Muscle of leg (tissue), 11 donors: ENCODE results near the gene SRP9. TPM values are rescaled to one million over a fixed set of nuclear protein-coding genes. Genes with fewer than 3 reads are reported as not detected.

Source experiments
- DNase-seq: peaks from one replicate; pipeline ENCODE4 v3.0.0; 2013
- H3K27ac ChIP-seq: one replicate; pipeline ENCODE4 v1.5.1; 2013; ENCODE audit warnings: mild to moderate bottlenecking, low read length, control low read depth
- H3K27me3 ChIP-seq: one replicate; pipeline ENCODE4 v1.6.1; 2013; ENCODE audit warnings: low read length; ENCODE audit not compliant: control insufficient read depth, insufficient read depth
- H3K36me3 ChIP-seq: one replicate; pipeline ENCODE4 v1.6.1; 2013; ENCODE audit warnings: low read length; ENCODE audit not compliant: control insufficient read depth, insufficient read depth
- H3K4me1 ChIP-seq: one replicate; pipeline ENCODE4 v1.6.1; 2013; ENCODE audit warnings: low read length; ENCODE audit not compliant: control insufficient read depth, insufficient read depth
- H3K4me3 ChIP-seq: one replicate; pipeline ENCODE4 v1.5.1; 2013; ENCODE audit warnings: low read length, control low read depth
- H3K9me3 ChIP-seq: replicated peaks from 2 replicates; pipeline ENCODE4 v1.6.1; 2013; ENCODE audit warnings: low read depth, low read length; ENCODE audit not compliant: control insufficient read depth
- WGBS: methylation state at CpG from one replicate; pipeline ENCODE4 v1.1.5; 2013; ENCODE audit warnings: missing lambda C conversion rate; ENCODE audit not compliant: insufficient coverage; 5-methylcytosine and 5-hydroxymethylcytosine counted together
- polyA plus RNA-seq, 8 donors: library from polyadenylated mRNA; unstranded; fragments of 120-200 nt; gene quantifications; one replicate each; pipeline versions ENCODE4 v1.2.1 to v1.2.3, GENCODE V29; 2013; ENCODE audit warnings: inconsistent platforms in 1 of 8, low replicate concordance in 1 of 8; ENCODE audit not compliant: insufficient read length in 8 of 8, insufficient read depth in 1 of 8
- total RNA-seq: library from RNA; stranded (reverse); fragments of 120-200 nt; gene quantifications from one replicate; pipeline ENCODE4 v1.2.4, GENCODE V29; 2013

Gene SRP9
- total and polyA plus RNA-seq, 9 donors, result 169 to 223 (median 191) TPM

DNA sequence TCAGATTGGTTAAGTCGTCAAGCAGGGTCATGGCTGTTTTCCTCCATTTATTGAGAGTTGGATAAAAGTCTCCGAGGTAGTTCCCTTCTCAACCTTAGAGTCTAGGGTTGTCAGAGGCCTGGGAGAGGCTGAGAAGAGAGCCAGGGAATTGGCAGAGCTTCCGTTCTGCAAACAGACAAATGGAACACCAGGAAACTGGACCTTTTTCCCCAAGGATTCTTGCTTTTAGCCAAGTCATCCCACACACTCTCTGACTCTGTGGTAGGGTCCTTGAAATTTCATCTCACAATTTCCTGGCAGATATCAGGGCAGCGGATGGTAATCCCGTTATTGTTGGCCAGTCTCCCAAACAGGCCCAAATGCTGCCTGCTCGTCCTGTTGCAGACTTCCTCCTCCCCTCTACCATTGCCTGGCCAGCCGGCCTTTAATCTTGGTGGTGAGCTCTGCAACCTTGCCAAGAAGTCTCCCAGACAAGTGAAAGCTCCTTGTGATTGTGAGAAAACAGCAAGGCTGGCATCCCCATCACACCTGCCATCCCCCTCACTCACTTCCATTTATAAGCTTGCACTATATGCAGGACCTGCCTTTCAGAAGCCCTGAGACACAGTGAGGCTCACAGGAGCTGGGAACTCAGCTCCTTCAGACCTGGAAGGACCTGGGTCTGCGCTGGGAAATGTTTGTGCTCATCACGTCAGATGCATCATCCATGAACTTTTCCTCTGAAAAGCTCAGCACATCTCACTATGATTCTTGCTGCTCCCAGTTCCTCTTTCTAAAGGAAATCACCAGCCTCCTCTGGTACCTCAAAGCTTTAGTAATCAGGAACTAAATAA, 13.7 kb upstream of the SRP9 start:
- Histone ChIP-seq H3K27me3 (no peaks in the 10 kb centered on the region), H3K27ac (peak overlapping the region; percentile 42), H3K36me3 (no peaks in the 10 kb centered on the region), H3K4me1 (peaks cover 58% of the 10 kb centered on the region), H3K9me3 (no peaks in the 10 kb centered on the region), H3K4me3 (no peak overlapping the region)
- peak; percentile 68 for DNase-seq
- 26% methylated on average over 7 of the region's 9 CpGs for WGBS

DNA sequence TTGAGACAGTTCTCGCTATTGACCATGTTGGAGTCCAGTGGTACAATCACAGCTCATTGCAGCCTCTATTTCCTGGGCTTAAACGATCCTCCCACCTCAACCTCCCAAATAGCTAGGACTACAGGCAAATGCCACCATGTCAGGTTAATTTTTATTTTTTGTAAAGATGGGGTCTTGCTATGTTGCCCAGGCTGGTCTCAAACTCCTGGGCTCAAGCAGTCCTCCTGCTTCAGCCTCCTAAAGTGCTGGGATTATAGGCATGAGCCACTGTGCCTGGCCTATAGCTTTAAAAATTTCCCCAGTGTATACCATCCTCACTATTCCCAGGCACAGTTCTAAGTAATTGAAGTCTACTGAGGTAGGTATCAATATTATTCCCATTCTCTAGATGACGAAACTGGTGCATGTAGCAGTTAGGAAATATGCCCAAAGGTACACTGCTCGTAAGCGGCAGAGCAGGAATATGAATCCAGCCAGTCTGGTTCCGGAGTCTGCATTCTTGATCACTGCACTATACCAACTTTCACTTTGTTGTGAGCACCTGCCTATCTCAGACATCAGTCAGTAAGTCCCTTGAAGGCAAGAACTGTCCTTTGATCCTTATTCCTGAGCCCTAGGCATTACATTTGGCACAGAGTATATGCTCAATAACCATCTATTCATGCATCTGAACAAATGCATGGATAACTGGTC, 11.5 kb upstream of the SRP9 start:
- Histone ChIP-seq H3K36me3 (no peaks in the 10 kb centered on the region), H3K4me1 (peaks cover 77% of the 10 kb centered on the region), H3K4me3 (no peak overlapping the region), H3K27me3 (no peaks in the 10 kb centered on the region), H3K9me3 (no peaks in the 10 kb centered on the region), H3K27ac (peak overlapping the region; percentile 95)
- 100% methylated on average over 3 of the region's 6 CpGs for WGBS
- DNase-seq, result no peak

DNA sequence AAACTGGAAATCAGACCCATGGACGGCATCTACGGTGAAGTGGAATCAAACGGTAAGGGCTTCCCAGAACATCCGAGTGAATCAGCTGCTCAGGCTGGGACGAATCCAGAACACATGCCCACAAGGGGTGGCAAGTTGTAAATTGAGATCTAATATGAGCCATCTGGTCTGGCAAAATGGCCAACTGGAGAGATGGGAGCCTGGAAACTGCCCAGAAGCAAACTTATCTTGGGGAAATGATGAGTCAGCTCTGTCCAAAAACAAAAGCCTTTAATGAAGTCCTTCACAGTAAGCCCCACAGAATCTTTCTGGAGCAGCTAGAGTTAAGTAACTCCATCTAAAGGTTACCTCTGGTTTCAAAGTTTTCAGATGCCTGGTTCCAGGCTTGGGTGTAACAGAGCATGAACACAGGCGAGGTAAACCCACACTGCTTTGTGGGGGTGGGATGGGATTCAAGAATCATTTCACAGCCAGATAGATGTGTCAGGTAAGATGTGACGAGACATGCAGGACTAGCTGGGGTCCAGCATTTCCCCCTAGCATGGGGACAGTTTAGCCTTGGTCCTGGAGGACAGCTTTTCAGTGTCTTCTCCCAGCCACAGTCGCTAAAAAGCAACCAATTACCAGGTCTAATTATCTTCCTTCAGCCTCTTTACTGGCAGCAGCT, 10.5 kb upstream of the SRP9 start:
- Histone ChIP-seq H3K4me1 (peaks cover 81% of the 10 kb centered on the region), H3K4me3 (no peak overlapping the region), H3K36me3 (no peaks in the 10 kb centered on the region), H3K9me3 (no peaks in the 10 kb centered on the region), H3K27me3 (no peaks in the 10 kb centered on the region), H3K27ac (peak overlapping the region; percentile 95)
- peak; percentile 91 for DNase-seq
- 31% methylated on average over 8 of the region's 8 CpGs for WGBS

DNA sequence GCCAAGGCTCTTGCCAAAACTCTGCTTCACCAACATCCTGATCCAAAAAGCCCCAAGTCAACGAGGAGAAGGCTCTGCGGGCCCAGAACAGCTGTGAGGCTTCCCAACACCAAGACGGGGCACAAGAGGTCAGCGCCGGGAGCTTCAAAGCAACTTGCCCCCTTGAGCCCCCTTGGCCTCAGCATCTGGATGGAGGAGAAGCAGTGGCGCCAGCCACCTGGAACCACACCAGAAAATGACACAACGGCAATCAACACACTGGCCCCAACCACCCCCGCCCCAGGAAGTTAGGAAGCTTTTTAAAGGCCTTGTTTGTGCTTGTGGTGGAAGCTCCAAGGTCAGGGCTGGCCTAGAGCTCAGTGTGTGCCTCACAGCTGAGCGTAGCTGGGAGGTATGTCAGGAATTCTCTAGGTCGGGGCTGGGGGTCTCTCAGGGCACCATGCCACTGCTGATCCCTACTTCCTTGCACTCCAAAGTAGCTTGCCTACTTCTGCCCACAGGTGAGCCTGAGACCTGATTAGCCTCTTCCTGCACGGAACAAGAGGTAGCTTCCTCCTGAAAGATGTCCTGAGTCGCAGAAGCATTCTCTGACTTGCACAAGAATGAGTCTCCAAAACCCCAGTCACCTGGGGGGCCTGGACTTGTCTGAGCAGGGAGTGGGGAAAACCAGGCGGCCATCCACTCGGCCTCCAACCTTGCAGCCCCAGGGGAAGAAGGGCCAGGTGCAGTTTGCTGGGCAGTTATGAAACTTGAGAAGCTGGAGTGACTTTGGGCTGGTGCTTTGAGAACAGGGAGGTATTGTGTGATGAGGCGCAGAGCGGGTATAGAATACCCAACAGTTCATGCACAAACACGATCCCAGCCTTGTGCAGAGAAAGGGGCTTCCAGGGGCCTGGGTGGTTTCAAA, 9.7 kb upstream of the SRP9 start:
- no peaks in the 10 kb centered on the region for H3K36me3 ChIP-seq
- H3K4me1 ChIP-seq, result peaks cover 74% of the 10 kb centered on the region
- no peaks in the 10 kb centered on the region for H3K9me3 ChIP-seq
- WGBS, result 21% methylated on average over 8 of the region's 17 CpGs
- no peak overlapping the region for H3K4me3 ChIP-seq
- no peaks in the 10 kb centered on the region for H3K27me3 ChIP-seq
- DNase-seq, result peak; percentile 91
- H3K27ac ChIP-seq, result peak overlapping the region; percentile 95

DNA sequence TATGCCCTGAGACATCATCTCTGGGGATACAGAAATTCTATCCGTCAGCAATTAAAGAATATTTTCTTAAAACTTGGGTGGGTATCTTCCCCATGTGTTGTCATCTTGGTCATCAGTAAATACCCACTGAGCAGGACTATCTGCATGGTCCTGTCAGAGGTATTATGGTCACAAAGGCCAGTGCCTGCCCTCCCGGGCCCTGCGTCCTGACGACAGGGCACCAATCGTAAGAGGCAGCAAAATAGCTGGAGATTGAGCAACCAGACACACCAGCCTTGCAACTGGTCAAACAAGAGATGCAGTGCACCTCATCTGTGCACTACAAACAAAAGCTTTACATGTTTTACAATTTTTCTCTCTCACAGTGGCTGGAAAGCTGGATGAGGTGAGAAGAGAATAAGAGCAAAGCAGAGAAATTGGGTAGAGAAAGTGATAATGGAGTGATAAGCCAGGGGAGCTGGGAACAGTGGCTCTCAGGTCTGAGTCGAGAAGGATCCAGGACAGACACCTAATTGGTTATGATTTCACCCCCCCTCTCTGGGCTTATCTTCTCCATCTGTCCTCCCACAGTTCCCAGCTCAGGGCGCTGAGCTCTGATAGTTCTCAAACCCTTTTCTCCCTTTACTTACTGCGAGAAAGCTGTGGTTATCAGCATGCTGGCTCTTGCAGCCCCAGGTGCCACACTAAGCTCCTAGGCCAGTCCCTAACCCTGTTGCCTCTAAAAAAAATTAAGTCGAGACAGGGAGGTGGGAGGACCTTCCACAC, 8.8 kb upstream of the SRP9 start:
- WGBS, result 57% methylated on average over 3 of the region's 9 CpGs
- DNase-seq, result no peak
- peaks cover 2% of the 10 kb centered on the region for H3K27me3 ChIP-seq
- peaks cover 67% of the 10 kb centered on the region for H3K4me1 ChIP-seq
- no peak overlapping the region for H3K4me3 ChIP-seq
- no peaks in the 10 kb centered on the region for H3K9me3 ChIP-seq
- no peak overlapping the region for H3K27ac ChIP-seq
- no peaks in the 10 kb centered on the region for H3K36me3 ChIP-seq

DNA sequence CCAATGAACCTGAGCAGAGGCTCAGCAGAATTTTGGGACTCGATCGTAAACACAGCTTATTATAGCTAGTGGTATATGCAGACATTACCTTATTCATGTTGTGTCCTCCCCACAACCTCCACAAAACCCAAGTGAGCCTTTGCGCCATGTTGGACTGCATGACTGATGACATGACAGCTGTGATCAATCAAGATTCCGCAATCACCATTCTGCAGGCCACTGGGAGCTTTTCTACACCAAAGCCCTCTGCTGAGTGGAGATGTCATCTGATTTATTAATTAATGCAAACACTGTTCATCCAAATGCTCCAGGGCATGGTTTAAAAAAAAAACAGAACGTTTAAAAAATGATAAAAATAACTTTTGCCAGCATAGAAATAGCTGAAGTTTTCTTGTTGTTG, 7.9 kb upstream of the SRP9 start:
- Histone ChIP-seq H3K4me1 (peaks cover 58% of the 10 kb centered on the region), H3K4me3 (no peak overlapping the region), H3K9me3 (no peaks in the 10 kb centered on the region), H3K27me3 (peaks cover 2% of the 10 kb centered on the region), H3K27ac (no peak overlapping the region), H3K36me3 (no peaks in the 10 kb centered on the region)
- DNase-seq, result no peak
- 80% methylated on average over 1 of the region's 5 CpGs for WGBS

DNA sequence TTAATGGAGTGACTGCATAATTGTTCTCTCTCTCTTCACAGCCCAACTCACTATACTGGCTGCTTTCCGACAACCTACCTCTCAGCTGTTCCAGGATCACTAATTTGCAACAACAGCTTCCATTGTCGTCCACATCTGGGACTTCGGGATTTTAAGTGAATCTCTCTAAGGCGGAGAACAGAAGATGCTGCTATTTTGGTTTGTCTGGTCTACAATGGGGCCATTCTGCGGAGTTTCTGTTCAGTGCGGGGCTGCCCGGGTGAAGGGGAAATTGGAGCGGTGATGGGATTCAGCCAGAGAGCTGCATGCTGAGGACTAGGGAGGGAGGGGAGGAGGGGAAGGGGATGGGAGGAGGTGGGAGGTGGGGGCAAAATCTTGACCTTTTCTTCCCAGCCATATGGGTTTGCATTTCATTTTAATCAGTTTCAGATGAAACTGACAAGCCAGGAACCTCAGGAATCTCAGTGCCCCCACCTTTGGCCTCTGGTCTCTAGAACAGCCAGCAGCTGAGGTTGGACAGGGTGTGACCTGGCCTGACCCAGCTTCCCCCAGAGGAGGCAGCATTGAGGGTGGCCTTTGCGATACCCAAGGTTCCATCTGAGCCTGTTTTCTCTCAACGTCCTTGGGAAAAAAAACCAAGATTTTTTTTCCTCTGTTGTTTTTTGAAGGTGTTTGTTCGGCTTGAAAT, 6.9 kb upstream of the SRP9 start:
- WGBS, result 44% methylated on average over 5 of the region's 11 CpGs
- no peak overlapping the region for H3K27ac ChIP-seq
- peak; percentile 50 for DNase-seq
- H3K36me3 ChIP-seq, result no peaks in the 10 kb centered on the region
- H3K9me3 ChIP-seq, result no peaks in the 10 kb centered on the region
- H3K4me1 ChIP-seq, result peaks cover 58% of the 10 kb centered on the region
- H3K27me3 ChIP-seq, result peaks cover 2% of the 10 kb centered on the region
- no peak overlapping the region for H3K4me3 ChIP-seq

DNA sequence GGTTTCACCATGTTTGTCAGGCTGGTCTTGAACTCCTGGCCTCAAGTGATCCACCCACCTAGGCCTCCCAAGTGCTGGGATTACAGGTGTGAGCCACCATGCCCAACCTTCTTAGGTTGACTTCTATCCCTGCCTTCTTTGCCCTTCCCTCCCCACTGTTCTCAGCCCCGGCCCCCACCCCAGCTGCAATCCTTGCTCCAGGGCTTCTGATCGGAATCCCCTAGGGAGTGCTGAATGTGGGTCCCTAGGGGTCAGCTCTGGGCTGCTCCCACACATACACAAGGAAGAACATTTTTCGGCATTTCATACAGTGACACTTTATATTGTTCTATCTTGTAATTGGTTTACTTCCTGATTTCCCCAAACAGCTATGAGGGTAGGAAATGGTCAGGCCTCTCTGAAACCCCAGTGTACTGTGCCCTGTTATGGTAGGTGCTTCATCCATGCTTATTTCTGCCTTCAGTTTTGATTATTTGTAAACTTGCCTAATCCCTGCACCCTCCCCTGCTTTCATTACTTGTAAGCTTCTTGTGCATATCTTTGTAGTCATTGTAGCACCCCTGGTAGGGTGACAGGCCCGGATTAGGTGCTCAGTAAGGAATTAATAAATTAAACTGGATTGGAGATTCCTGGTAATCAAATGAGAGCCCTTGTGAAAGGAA, 5.8 kb upstream of the SRP9 start:
- DNase-seq, result no peak
- WGBS, result 100% methylated on average over 1 of the region's 4 CpGs
- no peak overlapping the region for H3K4me3 ChIP-seq
- no peaks in the 10 kb centered on the region for H3K36me3 ChIP-seq
- no peaks in the 10 kb centered on the region for H3K9me3 ChIP-seq
- H3K27me3 ChIP-seq, result peaks cover 2% of the 10 kb centered on the region
- H3K27ac ChIP-seq, result peak overlapping the region; percentile 32
- H3K4me1 ChIP-seq, result peaks cover 53% of the 10 kb centered on the region
